HG03196 (cell line): Measurements from ENCODE around the gene CLEC4E.
"Not testable (repeated sequence)": the region's sequence is repeated elsewhere in the genome, so short reads cannot be mapped to it uniquely, and the experiment has no call there.

ENCODE experiments used
- ATAC-seq: cut with Tn5 transposase; IDR thresholded peaks from one replicate; pipeline ENCODE4 v1.9.1; 2021; ENCODE audit not compliant: unreplicated experiment

Gene CLEC4E

GRCh38 chr12:8540831-8541230 is at the start of gene CLEC4E:
Gene CLEC4E (minus strand): TSS chr12:8540905. CDS start chr12:8540797, 108 bp downstream.
- not testable (repeated sequence) for ATAC-seq

- ATAC-seq = no peak
These were observed 49.0 kb upstream of the CLEC4E start for GRCh38 chr12:8589679-8590078.

- not testable (repeated sequence) for ATAC-seq
These were observed 43.8 kb upstream of the CLEC4E start for GRCh38 chr12:8584478-8584877.

GRCh38 chr12:8584004-8584403 is 43.3 kb upstream of the CLEC4E start:
- no peak for ATAC-seq

GRCh38 chr12:8581098-8581784 is 40.5 kb upstream of the CLEC4E start:
- ATAC-seq = no peak

- no peak for ATAC-seq
These were observed 37.2 kb upstream of the CLEC4E start for GRCh38 chr12:8577879-8578278.

- ATAC-seq = no peak
These were observed 31.8 kb upstream of the CLEC4E start for GRCh38 chr12:8572507-8572906.

- ATAC-seq = no peak
These were observed 25.8 kb upstream of the CLEC4E start for GRCh38 chr12:8566525-8566924.

GRCh38 chr12:8566052-8566451 is 25.3 kb upstream of the CLEC4E start:
- ATAC-seq = not testable (repeated sequence)

GRCh38 chr12:8564656-8565055 is 24.0 kb upstream of the CLEC4E start:
- no peak for ATAC-seq

GRCh38 chr12:8563356-8563755 is 22.7 kb upstream of the CLEC4E start:
- ATAC-seq = no peak

- no peak for ATAC-seq
These were observed 21.6 kb upstream of the CLEC4E start for GRCh38 chr12:8562310-8562709.

GRCh38 chr12:8561011-8561410 is 20.3 kb upstream of the CLEC4E start:
- ATAC-seq = no peak

GRCh38 chr12:8559676-8560075 is 19.0 kb upstream of the CLEC4E start:
- no peak for ATAC-seq

- ATAC-seq = no peak
These were observed 15.9 kb upstream of the CLEC4E start for GRCh38 chr12:8556531-8557097.

GRCh38 chr12:8554451-8555195 is 13.9 kb upstream of the CLEC4E start:
- no peak for ATAC-seq

- no peak for ATAC-seq
These were observed 12.5 kb upstream of the CLEC4E start for GRCh38 chr12:8553088-8553627.

- no peak for ATAC-seq
These were observed 8.7 kb upstream of the CLEC4E start for GRCh38 chr12:8549381-8549780.

GRCh38 chr12:8548192-8548591 is 7.5 kb upstream of the CLEC4E start:
- no peak for ATAC-seq

- no peak for ATAC-seq
These were observed 6.9 kb upstream of the CLEC4E start for GRCh38 chr12:8547645-8548044.

GRCh38 chr12:8546591-8546990 is 5.9 kb upstream of the CLEC4E start:
- ATAC-seq = no peak

GRCh38 chr12:8544295-8544694 is 3.6 kb upstream of the CLEC4E start:
- peak; percentile 53 for ATAC-seq
